ENCODE data around the gene CHIT1.

The CHIT1 gene

GRCh38 chr1:203274603-203275381 lies 45.3 kb upstream of the CHIT1 start:
- TF ChIP-seq, protein P1, sequence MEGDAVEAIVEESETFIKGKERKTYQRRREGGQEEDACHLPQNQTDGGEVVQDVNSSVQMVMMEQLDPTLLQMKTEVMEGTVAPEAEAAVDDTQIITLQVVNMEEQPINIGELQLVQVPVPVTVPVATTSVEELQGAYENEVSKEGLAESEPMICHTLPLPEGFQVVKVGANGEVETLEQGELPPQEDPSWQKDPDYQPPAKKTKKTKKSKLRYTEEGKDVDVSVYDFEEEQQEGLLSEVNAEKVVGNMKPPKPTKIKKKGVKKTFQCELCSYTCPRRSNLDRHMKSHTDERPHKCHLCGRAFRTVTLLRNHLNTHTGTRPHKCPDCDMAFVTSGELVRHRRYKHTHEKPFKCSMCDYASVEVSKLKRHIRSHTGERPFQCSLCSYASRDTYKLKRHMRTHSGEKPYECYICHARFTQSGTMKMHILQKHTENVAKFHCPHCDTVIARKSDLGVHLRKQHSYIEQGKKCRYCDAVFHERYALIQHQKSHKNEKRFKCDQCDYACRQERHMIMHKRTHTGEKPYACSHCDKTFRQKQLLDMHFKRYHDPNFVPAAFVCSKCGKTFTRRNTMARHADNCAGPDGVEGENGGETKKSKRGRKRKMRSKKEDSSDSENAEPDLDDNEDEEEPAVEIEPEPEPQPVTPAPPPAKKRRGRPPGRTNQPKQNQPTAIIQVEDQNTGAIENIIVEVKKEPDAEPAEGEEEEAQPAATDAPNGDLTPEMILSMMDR (conservative IDR thresholded peaks at IDR 0.05; ENCODE audit: control insufficient read depth, insufficient read depth, low read depth, low read length) = no peak
- H3K4me3 ChIP-seq (ENCODE audit: control insufficient read depth, low read depth, low read length) = no peak overlapping the region
- DNase-seq (ENCODE audit: low read depth) = peak; percentile 18

GRCh38 chr1:203273869-203274602 lies 44.6 kb upstream of the CHIT1 start:
- TF ChIP-seq, protein P1 (conservative IDR thresholded peaks at IDR 0.05; ENCODE audit: control insufficient read depth, insufficient read depth, low read depth, low read length) = no peak
- no peak for DNase-seq (ENCODE audit: low read depth)
- H3K4me3 ChIP-seq (ENCODE audit: control insufficient read depth, low read depth, low read length) = no peak overlapping the region

DNA sequence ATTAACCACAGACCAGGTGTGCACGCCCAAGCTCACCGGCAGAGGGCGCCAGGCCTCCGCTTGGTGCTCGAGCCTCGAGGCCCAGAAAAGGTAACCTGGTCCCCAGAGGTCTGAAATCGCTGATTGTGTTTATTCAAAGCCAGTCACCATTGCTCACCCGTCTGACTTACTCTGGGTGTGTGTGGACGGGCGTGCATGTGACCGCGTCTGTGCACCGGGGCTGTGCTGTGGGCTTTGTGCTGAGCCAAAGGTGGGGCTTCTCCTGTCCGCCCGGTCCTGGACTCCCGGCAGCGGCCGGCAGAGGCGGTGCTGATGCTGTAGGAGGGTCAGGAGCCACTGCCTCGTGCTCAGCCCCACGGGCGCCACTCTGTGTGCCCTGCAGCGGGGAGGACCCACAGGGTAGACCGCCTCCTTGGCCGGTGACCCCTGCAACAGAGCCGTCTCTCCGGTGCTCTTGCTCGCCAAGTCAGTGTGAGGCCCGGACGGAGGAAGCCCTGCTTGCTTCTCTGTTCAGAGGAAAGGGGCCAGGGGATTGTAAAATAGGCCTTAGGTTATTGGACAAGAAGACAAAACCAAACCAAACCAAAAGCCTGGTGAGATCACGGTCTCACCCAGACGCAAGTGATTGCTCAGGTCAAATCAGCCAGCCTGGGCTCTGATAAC lies 43.9 kb upstream of the CHIT1 start:
- TF ChIP-seq, protein P1 (conservative IDR thresholded peaks at IDR 0.05; ENCODE audit: control insufficient read depth, insufficient read depth, low read depth, low read length) = peak; percentile 87
- peak; percentile 83 for DNase-seq (ENCODE audit: low read depth)
- H3K4me3 ChIP-seq (ENCODE audit: control insufficient read depth, low read depth, low read length) = no peak overlapping the region

GRCh38 chr1:203272633-203273205 lies 43.2 kb upstream of the CHIT1 start:
- TF ChIP-seq, protein P1 (conservative IDR thresholded peaks at IDR 0.05; ENCODE audit: control insufficient read depth, insufficient read depth, low read depth, low read length) = no peak
- no peak for DNase-seq (ENCODE audit: low read depth)
- H3K4me3 ChIP-seq (ENCODE audit: control insufficient read depth, low read depth, low read length) = no peak overlapping the region

GRCh38 chr1:203271962-203272632 lies 42.6 kb upstream of the CHIT1 start:
- no peak for DNase-seq (ENCODE audit: low read depth)
- TF ChIP-seq, protein P1 (conservative IDR thresholded peaks at IDR 0.05; ENCODE audit: control insufficient read depth, insufficient read depth, low read depth, low read length) = no peak

More at GRCh38 chr1:203271962-203272632, 42.6 kb upstream of the CHIT1 start:
- no peak overlapping the region for H3K4me3 ChIP-seq (ENCODE audit: control insufficient read depth, low read depth, low read length)

All from fibroblast of mammary gland (primary cell).